HG03025 (cell line): ENCODE results near the gene SPTSSA.
"Not testable (repeated sequence)": the region's sequence is repeated elsewhere in the genome, so short reads cannot be mapped to it uniquely, and the experiment has no call there.

Experiments used
- ATAC-seq: cut with Tn5 transposase; IDR thresholded peaks from one replicate; pipeline ENCODE4 v1.9.1; 2021; ENCODE audit warnings: mild to moderate bottlenecking, moderate library complexity; ENCODE audit not compliant: unreplicated experiment, low FRiP score

The SPTSSA gene

GRCh38 chr14:34436118-34436905 lies 25.7 kb downstream of the SPTSSA start:
- no peak for ATAC-seq

- no peak for ATAC-seq
Measured at GRCh38 chr14:34433957-34434356, 28.1 kb downstream of the SPTSSA start.

- not testable (repeated sequence) for ATAC-seq
Measured at GRCh38 chr14:34428102-34428466, 34.0 kb downstream of the SPTSSA start.

GRCh38 chr14:34426313-34427295 lies 35.4 kb downstream of the SPTSSA start:
- no peak for ATAC-seq

GRCh38 chr14:34425095-34425851 lies 36.8 kb downstream of the SPTSSA start:
- ATAC-seq: no peak

GRCh38 chr14:34424488-34424887 lies 37.6 kb downstream of the SPTSSA start:
- no peak for ATAC-seq

- ATAC-seq: no peak
Measured at GRCh38 chr14:34423445-34423844, 38.6 kb downstream of the SPTSSA start.

- no peak for ATAC-seq
Measured at GRCh38 chr14:34420547-34421150, 41.4 kb downstream of the SPTSSA start.

GRCh38 chr14:34409721-34410120 lies 52.3 kb downstream of the SPTSSA start:
- no peak for ATAC-seq

- no peak for ATAC-seq
Measured at GRCh38 chr14:34407951-34408350, 54.1 kb downstream of the SPTSSA start.

GRCh38 chr14:34404416-34404815 lies 57.6 kb downstream of the SPTSSA start:
- no peak for ATAC-seq

- no peak for ATAC-seq
Measured at GRCh38 chr14:34403646-34404045, 58.4 kb downstream of the SPTSSA start.

- ATAC-seq: no peak
Measured at GRCh38 chr14:34398024-34398423, 64.0 kb downstream of the SPTSSA start.

- ATAC-seq: no peak
Measured at GRCh38 chr14:34387974-34388516, 74.0 kb downstream of the SPTSSA start.

- no peak for ATAC-seq
Measured at GRCh38 chr14:34386865-34387485, 75.1 kb downstream of the SPTSSA start.

GRCh38 chr14:34385881-34386280 lies 76.2 kb downstream of the SPTSSA start:
- ATAC-seq: not testable (repeated sequence)

GRCh38 chr14:34383839-34384238 lies 78.2 kb downstream of the SPTSSA start:
- no peak for ATAC-seq
